ENCODE data around the gene CD8B2. TPM values are rescaled to one million over a fixed set of nuclear protein-coding genes. Genes with fewer than 3 reads are reported as not detected.

Gene CD8B2
- total RNA-seq, 1 experiment from 2014 or later: not detected

DNA sequence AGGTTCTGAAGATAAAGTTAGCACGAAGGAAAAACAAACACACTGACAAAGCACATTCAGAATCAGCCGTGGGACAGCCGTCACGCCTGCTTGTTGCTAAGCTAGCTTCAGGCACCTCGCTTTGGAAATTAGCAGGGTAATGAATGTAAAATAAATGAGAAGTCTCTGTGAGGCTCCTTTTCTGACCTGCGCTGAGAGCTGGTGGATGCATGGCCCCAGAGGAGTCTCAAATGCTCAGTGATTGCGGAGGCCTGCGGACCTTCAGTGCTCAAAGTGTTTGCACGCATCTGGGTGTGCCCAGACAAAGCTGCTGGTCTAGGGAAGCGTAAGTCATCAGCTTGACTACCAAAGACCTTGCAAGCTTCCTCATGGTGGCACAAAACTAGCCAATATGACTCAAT, 50.6 kb downstream of the CD8B2 start:
- no peak overlapping the region for H2AFZ ChIP-seq (ENCODE audit: low read length)
- no peak overlapping the region for H2BK15ac ChIP-seq (ENCODE audit: low read depth, low read length)
- H4K91ac ChIP-seq (ENCODE audit: insufficient read length, low read depth, low read length): no peak overlapping the region
- TF ChIP-seq, protein P1, sequence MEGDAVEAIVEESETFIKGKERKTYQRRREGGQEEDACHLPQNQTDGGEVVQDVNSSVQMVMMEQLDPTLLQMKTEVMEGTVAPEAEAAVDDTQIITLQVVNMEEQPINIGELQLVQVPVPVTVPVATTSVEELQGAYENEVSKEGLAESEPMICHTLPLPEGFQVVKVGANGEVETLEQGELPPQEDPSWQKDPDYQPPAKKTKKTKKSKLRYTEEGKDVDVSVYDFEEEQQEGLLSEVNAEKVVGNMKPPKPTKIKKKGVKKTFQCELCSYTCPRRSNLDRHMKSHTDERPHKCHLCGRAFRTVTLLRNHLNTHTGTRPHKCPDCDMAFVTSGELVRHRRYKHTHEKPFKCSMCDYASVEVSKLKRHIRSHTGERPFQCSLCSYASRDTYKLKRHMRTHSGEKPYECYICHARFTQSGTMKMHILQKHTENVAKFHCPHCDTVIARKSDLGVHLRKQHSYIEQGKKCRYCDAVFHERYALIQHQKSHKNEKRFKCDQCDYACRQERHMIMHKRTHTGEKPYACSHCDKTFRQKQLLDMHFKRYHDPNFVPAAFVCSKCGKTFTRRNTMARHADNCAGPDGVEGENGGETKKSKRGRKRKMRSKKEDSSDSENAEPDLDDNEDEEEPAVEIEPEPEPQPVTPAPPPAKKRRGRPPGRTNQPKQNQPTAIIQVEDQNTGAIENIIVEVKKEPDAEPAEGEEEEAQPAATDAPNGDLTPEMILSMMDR (conservative IDR thresholded peaks at IDR 0.05): no peak
- no peaks in the 10 kb centered on the region for H3K36me3 Mint-ChIP-seq (ENCODE audit: insufficient read depth in 1 of 3, low read depth in 3 of 3)
- H3T11ph ChIP-seq (ENCODE audit: low read length): no peak overlapping the region
- H3K27me3 Mint-ChIP-seq (ENCODE audit: low read depth): peaks cover 7% of the 10 kb centered on the region
- no peak overlapping the region for H3K4ac ChIP-seq (ENCODE audit: low read depth, low read length)
- H4K20me1 ChIP-seq (ENCODE audit: control insufficient read depth, insufficient read depth, insufficient read length): no peaks in the 10 kb centered on the region
- no peak overlapping the region for H3K9ac ChIP-seq (ENCODE audit: extremely low read depth, insufficient read length, low read length)
- H3K14ac ChIP-seq (ENCODE audit: insufficient read depth, low read length): no peak overlapping the region
- no peak overlapping the region for H2BK20ac ChIP-seq (ENCODE audit: low read depth, low read length, poor library complexity, severe bottlenecking)
- H3K79me1 ChIP-seq (ENCODE audit: insufficient read depth, low read depth, low read length, poor library complexity, severe bottlenecking): no peaks in the 10 kb centered on the region
- H3K27ac Mint-ChIP-seq: no peak overlapping the region
- H3K4me1 Mint-ChIP-seq: peaks cover 10 to 11% of the 10 kb centered on the region in 2 experiments
- no CpG with 5 or more reads among the region's 10 CpGs for WGBS (ENCODE audit: extremely low coverage, insufficient read length, low lambda C conversion rate)
- H3K4me2 ChIP-seq (ENCODE audit: insufficient read depth, insufficient read length, low read length): no peak overlapping the region
- no peak overlapping the region for H4K5ac ChIP-seq (ENCODE audit: insufficient read length, low read depth, low read length)
- no peak overlapping the region for H3K23ac ChIP-seq (ENCODE audit: insufficient read length, low read depth, low read length)
- no peak overlapping the region for H3K56ac ChIP-seq (ENCODE audit: insufficient read length, low read depth, low read length)
- H3K9me3 Mint-ChIP-seq: no peaks in the 10 kb centered on the region; a peak in 1 of 5 replicates
- H3K9me3 ChIP-seq (ENCODE audit: control insufficient read depth, low read depth, low read length): no peaks in the 10 kb centered on the region
- H3K4me3 Mint-ChIP-seq: no peak overlapping the region
- no peak overlapping the region for H3K27ac ChIP-seq (ENCODE audit: insufficient read length, low read depth, low read length)
- H3K18ac ChIP-seq (ENCODE audit: insufficient read length, low read depth, low read length): no peak overlapping the region
- H2BK5ac ChIP-seq (ENCODE audit: insufficient read length, low read length): no peak overlapping the region
- H2AK5ac ChIP-seq (ENCODE audit: insufficient read length, low read length): no peak overlapping the region
- no peak overlapping the region for H2BK12ac ChIP-seq (ENCODE audit: insufficient read length, low read depth, low read length)
- H3K79me2 ChIP-seq (ENCODE audit: insufficient read depth, low read length): no peaks in the 10 kb centered on the region
- no peaks in the 10 kb centered on the region for H3K23me2 ChIP-seq (ENCODE audit: insufficient read length, low read depth, low read length, poor library complexity, severe bottlenecking)
- peaks cover 2% of the 10 kb centered on the region; the same call in 1 of the 2 replicates for H3K4me1 ChIP-seq (ENCODE audit: insufficient read depth, low read length)
- no peak for DNase-seq
- no peak overlapping the region for H4K8ac ChIP-seq (replicated peaks; ENCODE audit: insufficient read length, low read depth, low read length)
- no peaks in the 10 kb centered on the region for H3K27me3 ChIP-seq (ENCODE audit: insufficient read depth, low read length)
- H2BK120ac ChIP-seq (ENCODE audit: low read depth, low read length, poor library complexity, severe bottlenecking): no peak overlapping the region
